Liver (tissue), 9 donors: ENCODE data around the gene COMMD3. TPM values are rescaled to one million over a fixed set of nuclear protein-coding genes. Genes with fewer than 3 reads are reported as not detected.

ENCODE experiments used
- DNase-seq: peaks from one replicate; pipeline ENCODE4 v3.0.0-alpha.2; 2017; ENCODE audit warnings: low spot score
- H3K27ac ChIP-seq, 2 donors: one replicate each; pipeline ENCODE4 v1.7.0; 2013; ENCODE audit warnings: inconsistent platforms in 2 of 2, low read length in 2 of 2, control low read depth in 1 of 2, low read depth in 1 of 2, mild to moderate bottlenecking in 1 of 2
- H3K27me3 ChIP-seq, 4 donors: one replicate each; pipeline versions ENCODE4 v1.6.1 to v1.7.0; 2013; ENCODE audit warnings: low read length in 3 of 4, inconsistent platforms in 1 of 4, mild to moderate bottlenecking in 1 of 4, moderate library complexity in 1 of 4; ENCODE audit not compliant: control insufficient read depth in 4 of 4, insufficient read depth in 4 of 4
- H3K36me3 ChIP-seq, 4 donors: one replicate each; pipeline versions ENCODE4 v1.6.1 to v1.7.0; 2013; ENCODE audit warnings: low read length in 3 of 4, mild to moderate bottlenecking in 3 of 4, low read depth in 1 of 4, moderate library complexity in 1 of 4; ENCODE audit not compliant: control insufficient read depth in 4 of 4, insufficient read depth in 3 of 4
- H3K4me1 ChIP-seq, 4 donors: one replicate each; pipeline versions ENCODE4 v1.6.1 to v1.7.0; 2013; ENCODE audit warnings: low read length in 3 of 4, mild to moderate bottlenecking in 3 of 4, moderate library complexity in 1 of 4; ENCODE audit not compliant: control insufficient read depth in 4 of 4, insufficient read depth in 4 of 4
- H3K4me3 ChIP-seq, 3 donors: one replicate each; pipeline versions ENCODE4 v1.6.1 to v1.7.0; 2013; ENCODE audit warnings: low read length in 3 of 3, control low read depth in 1 of 3, low read depth in 1 of 3, mild to moderate bottlenecking in 1 of 3
- H3K9ac ChIP-seq, 2 donors: one replicate each; pipeline ENCODE4 v1.7.0; 2013; ENCODE audit warnings: low read length in 2 of 2, mild to moderate bottlenecking in 2 of 2, moderate library complexity in 2 of 2, control low read depth in 1 of 2, low read depth in 1 of 2
- H3K9me3 ChIP-seq, 4 donors: one replicate each; pipeline versions ENCODE4 v1.6.1 to v1.7.0; 2013; ENCODE audit warnings: low read length in 3 of 4; ENCODE audit not compliant: control insufficient read depth in 4 of 4
- ATF3 ChIP-seq: IDR thresholded peaks from 2 replicates; pipeline ENCODE4 v1.6.1; 2016; ENCODE audit warnings: antibody characterized with exemption
- FOXA1 ChIP-seq: IDR thresholded peaks from 2 replicates; pipeline ENCODE4 v1.6.1; 2016; ENCODE audit warnings: antibody characterized with exemption
- FOXA2 ChIP-seq: IDR thresholded peaks from 2 replicates; pipeline ENCODE4 v1.6.1; 2016; ENCODE audit warnings: antibody characterized with exemption
- GABPA ChIP-seq, 2 donors: IDR thresholded peaks in 1 of 2; conservative IDR thresholded peaks in 1 of 2; 2 replicates each; pipeline ENCODE4 v1.6.1; 2016; ENCODE audit warnings: antibody characterized with exemption in 2 of 2, mild to moderate bottlenecking in 1 of 2, moderate library complexity in 1 of 2
- HNF4A ChIP-seq, 2 donors: conservative IDR thresholded peaks; 2 replicates each; pipeline ENCODE4 v1.6.1; 2016; ENCODE audit warnings: antibody characterized with exemption in 2 of 2, mild to moderate bottlenecking in 2 of 2
- HNF4G ChIP-seq: IDR thresholded peaks from 2 replicates; pipeline ENCODE4 v1.6.1; 2016; ENCODE audit warnings: antibody characterized with exemption
- JUND ChIP-seq, 2 donors: IDR thresholded peaks; 2 replicates each; pipeline ENCODE4 v1.6.1; 2016; ENCODE audit warnings: antibody characterized with exemption in 2 of 2
- MAX ChIP-seq: IDR thresholded peaks from 2 replicates; pipeline ENCODE4 v1.6.1; 2016; ENCODE audit warnings: antibody characterized with exemption
- NR2F2 ChIP-seq: IDR thresholded peaks from 2 replicates; pipeline ENCODE4 v1.6.1; 2016; ENCODE audit warnings: antibody characterized with exemption
- RAD21 ChIP-seq, 2 donors: IDR thresholded peaks; 2 replicates each; pipeline ENCODE4 v1.6.1; 2016; ENCODE audit warnings: antibody characterized with exemption in 2 of 2, mild to moderate bottlenecking in 2 of 2
- REST ChIP-seq: IDR thresholded peaks from 2 replicates; pipeline ENCODE4 v1.6.1; 2016; ENCODE audit warnings: antibody characterized with exemption, mild to moderate bottlenecking
- SP1 ChIP-seq: IDR thresholded peaks from 2 replicates; pipeline ENCODE4 v1.6.1; 2018; ENCODE audit warnings: antibody characterized with exemption, mild to moderate bottlenecking
- TAF1 ChIP-seq: conservative IDR thresholded peaks from 2 replicates; pipeline ENCODE4 v1.6.1; 2016; ENCODE audit warnings: antibody characterized with exemption, mild to moderate bottlenecking
- WGBS: extraction: QIAGEN DNeasy Blood & Tissue Kit; methylation state at CpG from one replicate; pipeline ENCODE4 v1.1.7; 2013; 5-methylcytosine and 5-hydroxymethylcytosine counted together
- polyA plus RNA-seq, 2 donors: library from polyadenylated mRNA; stranded (reverse) in 1 of 2; unstranded in 1 of 2; fragments of 200-250 nt in 1 of 2; fragments of >200 nt in 1 of 2; fragmentation: Nextera tagmentation in 1 of 2; extraction: Ambion mirVana in 1 of 2; gene quantifications; one replicate each; pipeline versions ENCODE4 v1.2.1 to v1.2.3, GENCODE V29; 2013 to 2015
- total RNA-seq, 2 donors: library from RNA; depleted of rRNA; stranded (reverse); fragments of >200 nt; gene quantifications; one replicate each; pipeline ENCODE4 v1.2.3, GENCODE V29; 2014
- TF ChIP-seq, protein P1 (sequence below): fragments of 150-350 bp; IDR thresholded peaks from 2 replicates; pipeline ENCODE4 v1.5.1; 2017; ENCODE audit warnings: improper control_type of control experiment, low read depth, low read length; ENCODE audit not compliant: missing input control
- TF ChIP-seq, protein P2 (sequence below): IDR thresholded peaks from 2 replicates; pipeline ENCODE4 v1.6.1; 2016; ENCODE audit warnings: antibody characterized with exemption
- donor health status: healthy.
- donor health status: healthy.
- donor health status: healthy.
- donor health status: healthy.
- donor health status: healthy.

The COMMD3 gene
- total and polyA plus RNA-seq, 4 donors = 18.3 to 62.0 (median 25.8) TPM

GRCh38 chr10:22365644-22366434 lies 49.7 kb downstream of the COMMD3 start:
- WGBS = 89% methylated on average over 4 of the region's 4 CpGs

GRCh38 chr10:22366435-22366703 lies 50.2 kb downstream of the COMMD3 start:
- H3K4me1 ChIP-seq = no peaks in the 10 kb centered on the region
- H3K27me3 ChIP-seq = peaks cover 0 to 2% (median 0%) of the 10 kb centered on the region in 4 donors

More at GRCh38 chr10:22365644-22366434, 49.7 kb downstream of the COMMD3 start:
- DNase-seq = no peak
- no peaks in the 10 kb centered on the region for H3K4me1 ChIP-seq
- H3K4me3 ChIP-seq = no peak overlapping the region
- no peaks in the 10 kb centered on the region for H3K9me3 ChIP-seq
- H3K27me3 ChIP-seq = peaks cover 0 to 2% (median 0%) of the 10 kb centered on the region in 4 donors
- H3K36me3 ChIP-seq = no peaks in the 10 kb centered on the region
- H3K9ac ChIP-seq = no peak overlapping the region
- no peak overlapping the region for H3K27ac ChIP-seq
- TF ChIP-seq HNF4A (conservative IDR thresholded peaks at IDR 0.05) = no peak
- TF ChIP-seq, protein P1, sequence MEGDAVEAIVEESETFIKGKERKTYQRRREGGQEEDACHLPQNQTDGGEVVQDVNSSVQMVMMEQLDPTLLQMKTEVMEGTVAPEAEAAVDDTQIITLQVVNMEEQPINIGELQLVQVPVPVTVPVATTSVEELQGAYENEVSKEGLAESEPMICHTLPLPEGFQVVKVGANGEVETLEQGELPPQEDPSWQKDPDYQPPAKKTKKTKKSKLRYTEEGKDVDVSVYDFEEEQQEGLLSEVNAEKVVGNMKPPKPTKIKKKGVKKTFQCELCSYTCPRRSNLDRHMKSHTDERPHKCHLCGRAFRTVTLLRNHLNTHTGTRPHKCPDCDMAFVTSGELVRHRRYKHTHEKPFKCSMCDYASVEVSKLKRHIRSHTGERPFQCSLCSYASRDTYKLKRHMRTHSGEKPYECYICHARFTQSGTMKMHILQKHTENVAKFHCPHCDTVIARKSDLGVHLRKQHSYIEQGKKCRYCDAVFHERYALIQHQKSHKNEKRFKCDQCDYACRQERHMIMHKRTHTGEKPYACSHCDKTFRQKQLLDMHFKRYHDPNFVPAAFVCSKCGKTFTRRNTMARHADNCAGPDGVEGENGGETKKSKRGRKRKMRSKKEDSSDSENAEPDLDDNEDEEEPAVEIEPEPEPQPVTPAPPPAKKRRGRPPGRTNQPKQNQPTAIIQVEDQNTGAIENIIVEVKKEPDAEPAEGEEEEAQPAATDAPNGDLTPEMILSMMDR = no peak
- no peak for TF ChIP-seq ATF3
- TF ChIP-seq FOXA1 = no peak
- TF ChIP-seq RAD21 (IDR thresholded peaks at IDR 0.05) = no peak
- TF ChIP-seq SP1 = no peak
- no peak for TF ChIP-seq MAX
- TF ChIP-seq HNF4G = no peak
- TF ChIP-seq GABPA (IDR thresholded peaks at IDR 0.05 in 1 of 2, conservative IDR thresholded peaks at IDR 0.05 in 1 of 2) = no peak

DNA sequence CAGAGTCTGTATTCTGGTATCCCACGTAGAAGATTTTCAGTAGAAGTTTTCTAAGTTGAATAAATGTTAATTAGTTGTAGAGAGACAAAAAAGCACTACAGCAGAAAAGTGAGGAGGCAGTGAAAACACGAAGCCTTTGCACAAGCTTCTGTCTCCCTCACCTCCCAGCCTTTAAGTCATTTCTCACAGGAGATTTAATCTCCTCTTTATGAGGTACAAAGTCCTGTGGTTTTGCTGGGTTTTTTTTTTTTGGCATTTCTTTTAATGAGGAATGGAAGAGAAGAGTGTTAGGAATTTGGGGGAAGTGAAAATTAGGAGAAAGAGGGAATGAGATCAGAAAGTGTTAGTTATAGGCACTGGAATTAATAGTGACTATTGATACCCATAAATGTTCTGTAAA lies 50.6 kb downstream of the COMMD3 start:
- 58% methylated on average over 2 of the region's 2 CpGs for WGBS
- Histone ChIP-seq H3K4me3 (no peak overlapping the region), H3K9me3 (no peaks in the 10 kb centered on the region), H3K9ac (no peak overlapping the region), H3K27ac (no peak overlapping the region), H3K27me3 (peaks cover 0 to 2% (median 0%) of the 10 kb centered on the region in 4 donors), H3K4me1 (no peaks in the 10 kb centered on the region), H3K36me3 (no peaks in the 10 kb centered on the region)
- no peak for DNase-seq
- TF ChIP-seq MAX (no peak), FOXA2 (no peak), TAF1 (no peak), NR2F2 (no peak), FOXA1 (no peak), REST (no peak), HNF4G (no peak), ATF3 (no peak), GABPA (IDR thresholded peaks at IDR 0.05 in 1 of 2, conservative IDR thresholded peaks at IDR 0.05 in 1 of 2) (no peak), JUND (IDR thresholded peaks at IDR 0.05) (no peak)
- TF ChIP-seq, protein P2, sequence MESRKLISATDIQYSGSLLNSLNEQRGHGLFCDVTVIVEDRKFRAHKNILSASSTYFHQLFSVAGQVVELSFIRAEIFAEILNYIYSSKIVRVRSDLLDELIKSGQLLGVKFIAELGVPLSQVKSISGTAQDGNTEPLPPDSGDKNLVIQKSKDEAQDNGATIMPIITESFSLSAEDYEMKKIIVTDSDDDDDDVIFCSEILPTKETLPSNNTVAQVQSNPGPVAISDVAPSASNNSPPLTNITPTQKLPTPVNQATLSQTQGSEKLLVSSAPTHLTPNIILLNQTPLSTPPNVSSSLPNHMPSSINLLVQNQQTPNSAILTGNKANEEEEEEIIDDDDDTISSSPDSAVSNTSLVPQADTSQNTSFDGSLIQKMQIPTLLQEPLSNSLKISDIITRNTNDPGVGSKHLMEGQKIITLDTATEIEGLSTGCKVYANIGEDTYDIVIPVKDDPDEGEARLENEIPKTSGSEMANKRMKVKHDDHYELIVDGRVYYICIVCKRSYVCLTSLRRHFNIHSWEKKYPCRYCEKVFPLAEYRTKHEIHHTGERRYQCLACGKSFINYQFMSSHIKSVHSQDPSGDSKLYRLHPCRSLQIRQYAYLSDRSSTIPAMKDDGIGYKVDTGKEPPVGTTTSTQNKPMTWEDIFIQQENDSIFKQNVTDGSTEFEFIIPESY = no peak

More at GRCh38 chr10:22366435-22366703, 50.2 kb downstream of the COMMD3 start:
- DNase-seq = no peak
- Histone ChIP-seq H3K36me3 (no peaks in the 10 kb centered on the region), H3K4me3 (no peak overlapping the region), H3K9ac (no peak overlapping the region), H3K9me3 (no peaks in the 10 kb centered on the region), H3K27ac (no peak overlapping the region)
- TF ChIP-seq ATF3 = no peak
